ENCODE measurements around the gene THOC5. TPM values are rescaled to one million over a fixed set of nuclear protein-coding genes. Genes with fewer than 3 reads are reported as not detected.
A peak's percentile ranks its signal among the peaks of the same experiment; 100 is the strongest.

THOC5 gene
- total RNA-seq, 2 donors from 2014 or later, result 27.5 to 57.9 TPM

DNA sequence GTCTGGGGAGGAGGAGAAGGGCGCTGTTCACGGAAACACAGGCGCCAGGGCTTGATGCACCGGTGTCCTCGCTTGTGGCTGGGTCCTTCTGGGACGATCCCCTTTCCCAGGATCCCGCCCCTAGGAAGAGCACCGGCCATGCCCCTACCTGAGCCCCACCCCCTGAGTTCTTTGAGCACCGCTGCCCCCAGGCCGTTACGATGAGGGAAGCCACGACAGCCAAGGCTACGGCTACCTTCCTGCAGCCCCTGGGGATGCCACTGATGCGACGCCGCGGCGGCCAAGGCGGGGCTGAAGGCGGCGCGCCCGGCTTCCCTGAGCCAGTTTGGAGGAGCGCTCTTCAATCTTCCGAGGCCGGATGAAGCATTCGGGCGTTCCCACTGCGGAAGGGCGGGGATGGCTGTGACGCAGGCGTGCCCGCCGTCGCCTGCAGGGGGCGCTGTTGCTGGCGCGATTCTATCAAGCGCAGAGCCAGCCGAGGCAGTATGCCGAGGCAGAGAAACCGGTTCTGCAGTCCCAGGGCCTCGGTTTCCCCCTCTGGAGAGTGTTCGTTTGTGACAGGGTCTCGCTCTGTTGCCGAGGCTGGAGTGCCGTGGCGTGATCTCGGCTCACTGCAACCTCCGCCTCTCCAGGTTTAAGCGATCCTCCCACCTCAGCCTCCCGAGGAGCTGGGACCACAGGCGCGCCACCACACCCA lies 83.2 kb downstream of the THOC5 start:
- intact Hi-C loops (cut with DNase I), result no loop called here
- TF ChIP-seq POLR2A (IDR thresholded peaks at IDR 0.05) (no peak), POLR2AphosphoS5 (IDR thresholded peaks at IDR 0.05) (peak; percentile 40)
- TF ChIP-seq, protein P1, sequence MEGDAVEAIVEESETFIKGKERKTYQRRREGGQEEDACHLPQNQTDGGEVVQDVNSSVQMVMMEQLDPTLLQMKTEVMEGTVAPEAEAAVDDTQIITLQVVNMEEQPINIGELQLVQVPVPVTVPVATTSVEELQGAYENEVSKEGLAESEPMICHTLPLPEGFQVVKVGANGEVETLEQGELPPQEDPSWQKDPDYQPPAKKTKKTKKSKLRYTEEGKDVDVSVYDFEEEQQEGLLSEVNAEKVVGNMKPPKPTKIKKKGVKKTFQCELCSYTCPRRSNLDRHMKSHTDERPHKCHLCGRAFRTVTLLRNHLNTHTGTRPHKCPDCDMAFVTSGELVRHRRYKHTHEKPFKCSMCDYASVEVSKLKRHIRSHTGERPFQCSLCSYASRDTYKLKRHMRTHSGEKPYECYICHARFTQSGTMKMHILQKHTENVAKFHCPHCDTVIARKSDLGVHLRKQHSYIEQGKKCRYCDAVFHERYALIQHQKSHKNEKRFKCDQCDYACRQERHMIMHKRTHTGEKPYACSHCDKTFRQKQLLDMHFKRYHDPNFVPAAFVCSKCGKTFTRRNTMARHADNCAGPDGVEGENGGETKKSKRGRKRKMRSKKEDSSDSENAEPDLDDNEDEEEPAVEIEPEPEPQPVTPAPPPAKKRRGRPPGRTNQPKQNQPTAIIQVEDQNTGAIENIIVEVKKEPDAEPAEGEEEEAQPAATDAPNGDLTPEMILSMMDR (IDR thresholded peaks at IDR 0.05), result peak; percentile 55 to 88 (median 77)
- Histone ChIP-seq H3K9me3 (no peaks in the 10 kb centered on the region), H3K27me3 (replicated peaks; ENCODE audit: insufficient read depth) (no peaks in the 10 kb centered on the region), H3K4me3 (peak overlapping the region; percentile 8 to 37), H3K36me3 (no peaks in the 10 kb centered on the region), H3K4me1 (replicated peaks) (no peaks in the 10 kb centered on the region), H3K27ac (no peak overlapping the region)
- DNase-seq (ENCODE audit: low spot score), result peak; percentile 54
- 23% methylated on average over 53 of the region's 54 CpGs for WGBS

DNA sequence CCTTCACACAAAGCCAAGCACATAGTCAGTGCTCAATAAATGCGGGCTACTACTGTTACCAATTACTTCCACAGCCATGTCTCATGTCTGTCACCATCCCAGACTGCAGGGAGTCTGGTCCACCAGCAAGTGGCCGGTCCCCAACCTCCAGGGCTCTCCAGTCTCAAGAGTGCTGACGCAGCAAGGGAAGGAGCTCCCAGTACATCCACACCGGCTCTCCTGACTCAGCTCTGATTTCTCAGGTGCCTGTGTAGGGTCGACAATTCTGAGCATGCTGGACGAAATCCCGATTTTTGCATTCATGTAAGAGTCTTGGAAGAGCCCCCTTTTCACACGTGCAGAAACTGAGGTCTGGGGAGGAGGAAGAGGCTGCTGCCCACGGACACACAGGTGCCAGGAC lies 83.8 kb downstream of the THOC5 start:
- H3K27me3 ChIP-seq (replicated peaks; ENCODE audit: insufficient read depth), result no peaks in the 10 kb centered on the region
- TF ChIP-seq, protein P1 (IDR thresholded peaks at IDR 0.05), result no peak
- TF ChIP-seq POLR2A (IDR thresholded peaks at IDR 0.05) (no peak), POLR2AphosphoS5 (IDR thresholded peaks at IDR 0.05) (no peak)
- 56% methylated on average over 9 of the region's 9 CpGs for WGBS
- H3K36me3 ChIP-seq, result no peaks in the 10 kb centered on the region
- H3K4me1 ChIP-seq (replicated peaks), result no peaks in the 10 kb centered on the region
- H3K4me3 ChIP-seq, result peak overlapping the region in 1 of 2 donors; percentile 37
- H3K27ac ChIP-seq, result no peak overlapping the region
- intact Hi-C loops (cut with DNase I), result no loop called here
- no peak for DNase-seq (ENCODE audit: low spot score)
- no peaks in the 10 kb centered on the region for H3K9me3 ChIP-seq

DNA sequence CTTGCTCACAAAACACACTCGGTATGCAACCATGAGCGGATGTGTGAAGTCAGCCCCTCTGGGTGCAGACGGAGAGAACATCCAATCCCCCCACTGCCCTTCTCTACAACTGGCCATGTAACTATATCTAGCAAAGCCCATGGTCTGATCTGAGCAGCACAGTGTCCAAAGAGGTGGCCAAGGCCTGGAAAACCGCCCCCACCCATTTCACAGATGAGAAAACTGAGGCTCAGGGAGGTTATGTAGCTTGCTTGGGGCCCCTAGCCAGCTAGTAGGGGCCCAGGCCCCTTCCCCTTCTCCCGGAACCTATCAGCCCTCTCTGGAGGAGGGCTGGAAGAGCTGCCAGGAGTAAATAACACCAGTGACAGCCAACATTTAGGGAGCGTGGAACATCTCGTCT lies 89.0 kb downstream of the THOC5 start:
- H3K9me3 ChIP-seq, result no peaks in the 10 kb centered on the region
- H3K4me1 ChIP-seq (replicated peaks), result no peaks in the 10 kb centered on the region

DNA sequence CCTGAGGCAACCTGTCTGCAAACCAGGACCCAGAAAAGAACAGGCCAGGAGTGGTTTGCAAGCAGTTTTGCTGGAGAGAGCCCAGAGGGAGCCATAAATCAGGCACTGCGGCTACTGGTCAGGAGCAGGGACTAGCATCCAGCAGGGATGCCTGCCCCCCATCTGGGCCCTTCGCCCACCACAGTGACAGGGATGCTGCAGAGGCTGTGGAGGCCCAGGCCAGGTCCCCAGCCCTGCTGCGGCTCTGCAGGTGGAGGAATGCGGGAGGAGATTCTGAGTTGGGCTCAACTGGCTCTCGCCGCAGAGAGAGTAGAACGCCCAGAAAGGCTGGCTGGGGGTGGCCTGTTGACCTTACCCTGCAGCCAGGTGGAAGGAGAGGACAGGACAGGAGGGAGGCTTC lies 89.9 kb downstream of the THOC5 start:
- H3K4me3 ChIP-seq, result no peak overlapping the region
- H3K9me3 ChIP-seq, result no peaks in the 10 kb centered on the region
- H3K27ac ChIP-seq, result no peak overlapping the region
- no peak for DNase-seq (ENCODE audit: low spot score)
- TF ChIP-seq POLR2A (IDR thresholded peaks at IDR 0.05), result no peak
- TF ChIP-seq POLR2AphosphoS5 (IDR thresholded peaks at IDR 0.05), result no peak
- TF ChIP-seq, protein P1 (IDR thresholded peaks at IDR 0.05), result no peak
- H3K36me3 ChIP-seq, result no peaks in the 10 kb centered on the region
- WGBS, result 93% methylated on average over 6 of the region's 7 CpGs
- H3K4me1 ChIP-seq (replicated peaks), result no peaks in the 10 kb centered on the region
- intact Hi-C loops (cut with DNase I), result no loop called here
- no peaks in the 10 kb centered on the region for H3K27me3 ChIP-seq (replicated peaks; ENCODE audit: insufficient read depth)

More for the DNA sequence above, 89.0 kb downstream of the THOC5 start:
- no peak for DNase-seq (ENCODE audit: low spot score)
- no peak overlapping the region for H3K4me3 ChIP-seq
- WGBS, result 92% methylated on average over 7 of the region's 7 CpGs
- no peaks in the 10 kb centered on the region for H3K36me3 ChIP-seq
- TF ChIP-seq POLR2A (IDR thresholded peaks at IDR 0.05) (no peak), POLR2AphosphoS5 (IDR thresholded peaks at IDR 0.05) (no peak)
- H3K27me3 ChIP-seq (replicated peaks; ENCODE audit: insufficient read depth), result no peaks in the 10 kb centered on the region
- H3K27ac ChIP-seq, result no peak overlapping the region
- intact Hi-C loops (cut with DNase I), result no loop called here

DNA sequence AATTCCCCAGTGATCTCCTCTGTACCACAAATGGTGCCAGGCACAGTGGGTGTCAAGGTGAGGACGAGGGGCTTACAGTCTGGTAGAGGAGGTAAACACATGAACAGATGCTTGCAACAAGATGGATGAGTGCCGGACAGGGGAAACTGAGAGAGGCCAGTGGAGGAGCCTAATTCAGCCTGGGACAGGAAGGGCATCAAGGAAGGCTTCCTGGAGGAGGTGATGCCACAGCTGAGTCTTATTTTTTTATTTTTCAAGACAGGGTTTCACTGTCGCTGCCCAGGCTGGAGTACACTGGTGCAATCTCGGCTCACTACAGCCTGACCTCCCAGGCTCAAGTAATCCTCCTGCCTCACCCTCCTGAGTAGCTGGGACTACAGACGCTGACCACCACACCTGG lies 92.3 kb downstream of the THOC5 start:
- H3K4me3 ChIP-seq, result no peak overlapping the region
- 92% methylated on average over 5 of the region's 5 CpGs for WGBS
- no peaks in the 10 kb centered on the region for H3K9me3 ChIP-seq
- no peak overlapping the region for H3K27ac ChIP-seq
- DNase-seq (ENCODE audit: low spot score), result no peak
- H3K4me1 ChIP-seq (replicated peaks), result no peaks in the 10 kb centered on the region
- no peaks in the 10 kb centered on the region for H3K27me3 ChIP-seq (replicated peaks; ENCODE audit: insufficient read depth)
- H3K36me3 ChIP-seq, result no peaks in the 10 kb centered on the region
- TF ChIP-seq, protein P1 (IDR thresholded peaks at IDR 0.05), result no peak
- TF ChIP-seq POLR2AphosphoS5 (IDR thresholded peaks at IDR 0.05) (no peak), POLR2A (IDR thresholded peaks at IDR 0.05) (no peak)
- intact Hi-C loops (cut with DNase I), result no loop called here
